Stimulated activated naive B cell treated with anti-CD40 and anti-IgM and Interleukin-4, amounts not matched to agents 10 μg/mL and 1 μg/mL and 100 μg/mL, for 72 hours (primary cell): ENCODE results near the gene TRAPPC1.

ENCODE experiments used
- ATAC-seq, 2 donors: fragments of 150-1000 bp; cut with Tn5 transposase; replicated peaks; 2 replicates each; pipeline ENCODE4 v1.10.0; 2021; ENCODE audit warnings: moderate library complexity in 1 of 2
- DNase-seq: peaks from one replicate; pipeline ENCODE4 v3.0.0; 2021
- H3K27ac Mint-ChIP-seq: one replicate; pipeline ENCODE4 v1.8.0; 2022; ENCODE audit warnings: mild to moderate bottlenecking, mixed read lengths
- H3K27me3 Mint-ChIP-seq, 2 donors: one replicate each; pipeline ENCODE4 v1.8.0; 2022; ENCODE audit warnings: mixed read lengths in 2 of 2
- H3K36me3 Mint-ChIP-seq, 2 donors: one replicate each; pipeline ENCODE4 v1.8.0; 2022; ENCODE audit warnings: mixed read lengths in 2 of 2, mild to moderate bottlenecking in 1 of 2
- H3K4me1 Mint-ChIP-seq, 2 donors: one replicate each; pipeline ENCODE4 v1.8.0; 2022; ENCODE audit warnings: mixed read lengths in 2 of 2, mild to moderate bottlenecking in 1 of 2
- H3K4me3 Mint-ChIP-seq, 2 donors: one replicate each; pipeline ENCODE4 v1.8.0; 2022; ENCODE audit warnings: mild to moderate bottlenecking in 2 of 2, mixed read lengths in 2 of 2, moderate library complexity in 1 of 2
- H3K9me3 Mint-ChIP-seq, 2 donors: one replicate each; pipeline ENCODE4 v1.8.0; 2022; ENCODE audit warnings: mixed read lengths in 2 of 2, mild to moderate bottlenecking in 1 of 2

TRAPPC1 gene

GRCh38 chr17:7903154-7904103 lies 28.3 kb downstream of the TRAPPC1 start:
- no peak overlapping the region for H3K27ac Mint-ChIP-seq
- no peak for DNase-seq
- H3K36me3 Mint-ChIP-seq: peaks cover 50 to 88% of the 10 kb centered on the region in 2 donors
- no peaks in the 10 kb centered on the region for H3K4me1 Mint-ChIP-seq
- H3K27me3 Mint-ChIP-seq: no peaks in the 10 kb centered on the region
- no peak overlapping the region for H3K4me3 Mint-ChIP-seq
- no peak for ATAC-seq
- no peaks in the 10 kb centered on the region for H3K9me3 Mint-ChIP-seq

- no peaks in the 10 kb centered on the region for H3K27me3 Mint-ChIP-seq
- peak overlapping the region; percentile 56 for H3K27ac Mint-ChIP-seq
- no peak for DNase-seq
- H3K9me3 Mint-ChIP-seq: no peaks in the 10 kb centered on the region
- H3K4me1 Mint-ChIP-seq: peaks cover 11 to 14% of the 10 kb centered on the region in 2 donors
- no peak overlapping the region for H3K4me3 Mint-ChIP-seq
- peaks cover 58 to 84% of the 10 kb centered on the region in 2 donors for H3K36me3 Mint-ChIP-seq
- peak; percentile 59 to 65 for ATAC-seq
These were observed 34.0 kb downstream of the TRAPPC1 start for GRCh38 chr17:7897773-7898172.

- H3K27ac Mint-ChIP-seq: peak overlapping the region; percentile 62
- ATAC-seq (no peak), DNase-seq (no peak)
- no peaks in the 10 kb centered on the region for H3K27me3 Mint-ChIP-seq
- peaks cover 11 to 14% of the 10 kb centered on the region in 2 donors for H3K4me1 Mint-ChIP-seq
- H3K36me3 Mint-ChIP-seq: peaks cover 55 to 81% of the 10 kb centered on the region in 2 donors
- H3K9me3 Mint-ChIP-seq: no peaks in the 10 kb centered on the region
- no peak overlapping the region for H3K4me3 Mint-ChIP-seq
These were observed 34.7 kb downstream of the TRAPPC1 start for GRCh38 chr17:7897090-7897489.

- no peaks in the 10 kb centered on the region for H3K27me3 Mint-ChIP-seq
- no peaks in the 10 kb centered on the region for H3K9me3 Mint-ChIP-seq
- peaks cover 52 to 70% of the 10 kb centered on the region in 2 donors for H3K36me3 Mint-ChIP-seq
- ATAC-seq: no peak
- H3K4me1 Mint-ChIP-seq: peaks cover 11 to 14% of the 10 kb centered on the region in 2 donors
- no peak overlapping the region for H3K4me3 Mint-ChIP-seq
- H3K27ac Mint-ChIP-seq: no peak overlapping the region
- DNase-seq: no peak
These were observed 36.9 kb downstream of the TRAPPC1 start for GRCh38 chr17:7894866-7895265.

GRCh38 chr17:7894226-7894625 lies 37.5 kb downstream of the TRAPPC1 start:
- Mint-ChIP-seq H3K36me3 (peaks cover 49 to 64% of the 10 kb centered on the region in 2 donors), H3K27me3 (no peaks in the 10 kb centered on the region), H3K4me1 (peaks cover 14 to 15% of the 10 kb centered on the region in 2 donors), H3K27ac (no peak overlapping the region), H3K9me3 (no peaks in the 10 kb centered on the region), H3K4me3 (no peak overlapping the region)
- DNase-seq (no peak), ATAC-seq (no peak)

- H3K27me3 Mint-ChIP-seq: no peaks in the 10 kb centered on the region
- H3K27ac Mint-ChIP-seq: no peak overlapping the region
- H3K36me3 Mint-ChIP-seq: peaks cover 48 to 56% of the 10 kb centered on the region in 2 donors
- no peaks in the 10 kb centered on the region for H3K9me3 Mint-ChIP-seq
- ATAC-seq (no peak), DNase-seq (no peak)
- H3K4me3 Mint-ChIP-seq: no peak overlapping the region
- peaks cover 13 to 16% of the 10 kb centered on the region in 2 donors for H3K4me1 Mint-ChIP-seq
These were observed 38.4 kb downstream of the TRAPPC1 start for GRCh38 chr17:7893187-7893880.

- ATAC-seq (no peak), DNase-seq (no peak)
- Mint-ChIP-seq H3K4me1 (peaks cover 9 to 12% of the 10 kb centered on the region in 2 donors), H3K27ac (peak overlapping the region; percentile 89), H3K4me3 (no peak overlapping the region), H3K36me3 (peaks cover 24 to 32% of the 10 kb centered on the region in 2 donors), H3K27me3 (no peaks in the 10 kb centered on the region), H3K9me3 (no peaks in the 10 kb centered on the region)
These were observed 42.4 kb downstream of the TRAPPC1 start for GRCh38 chr17:7889166-7889955.

GRCh38 chr17:7888184-7888920 lies 43.4 kb downstream of the TRAPPC1 start, which contains the start of gene CHD3:
TSS of gene CHD3 (plus strand) at chr17:7888789. CDS start at chr17:7889001, 212 bp downstream.
- no peak within 1 kb of the TSS for H3K4me3 Mint-ChIP-seq
- peaks cover 14 to 22% of the 10 kb centered on the region in 2 donors for H3K36me3 Mint-ChIP-seq
- H3K4me1 Mint-ChIP-seq: peaks cover 9 to 12% of the 10 kb centered on the region in 2 donors
- no peaks in the 10 kb centered on the region for H3K27me3 Mint-ChIP-seq
- DNase-seq: no peak
- no peaks in the 10 kb centered on the region for H3K9me3 Mint-ChIP-seq
- no peak for ATAC-seq
- peak within 1 kb of the TSS; percentile 89 for H3K27ac Mint-ChIP-seq

GRCh38 chr17:7887482-7888183 lies 44.1 kb downstream of the TRAPPC1 start:
- Mint-ChIP-seq H3K9me3 (no peaks in the 10 kb centered on the region), H3K4me3 (no peak overlapping the region), H3K27me3 (no peaks in the 10 kb centered on the region), H3K27ac (no peak overlapping the region), H3K36me3 (peaks cover 13 to 20% of the 10 kb centered on the region in 2 donors), H3K4me1 (peaks cover 9 to 12% of the 10 kb centered on the region in 2 donors)
- DNase-seq (peak; percentile 66), ATAC-seq (peak; percentile 72 to 75)

GRCh38 chr17:7887038-7887481 lies 44.7 kb downstream of the TRAPPC1 start:
- Mint-ChIP-seq H3K36me3 (peaks cover 12 to 18% of the 10 kb centered on the region in 2 donors), H3K27ac (no peak overlapping the region), H3K9me3 (no peaks in the 10 kb centered on the region), H3K27me3 (no peaks in the 10 kb centered on the region), H3K4me1 (peaks cover 9 to 12% of the 10 kb centered on the region in 2 donors), H3K4me3 (no peak overlapping the region)
- DNase-seq: no peak
- peak; percentile 10 to 21 for ATAC-seq

- H3K4me3 Mint-ChIP-seq: no peak overlapping the region
- peaks cover 9 to 12% of the 10 kb centered on the region in 2 donors for H3K4me1 Mint-ChIP-seq
- H3K27ac Mint-ChIP-seq: no peak overlapping the region
- ATAC-seq: peak; percentile 19 to 24
- DNase-seq: no peak
- no peaks in the 10 kb centered on the region for H3K9me3 Mint-ChIP-seq
- H3K27me3 Mint-ChIP-seq: no peaks in the 10 kb centered on the region
- peaks cover 11 to 15% of the 10 kb centered on the region in 2 donors for H3K36me3 Mint-ChIP-seq
These were observed 45.3 kb downstream of the TRAPPC1 start for GRCh38 chr17:7886227-7887037.
